Measurements from ENCODE around the gene CBLC.
A peak's percentile ranks its signal among the peaks of the same experiment; 100 is the strongest.

- TF ChIP-seq CTCF (IDR thresholded peaks at IDR 0.05; ENCODE audit: low read depth, low read length), result peak; percentile 69
- no peak for TF ChIP-seq EZH2phosphoT487 (IDR thresholded peaks at IDR 0.05; ENCODE audit: low read depth)
Measured at GRCh38 chr19:44807652-44808462, 30.2 kb downstream of the CBLC start.

Measured in OCI-LY3 (cell line).